A549 (cell line): ENCODE results near the gene PNMA1. TPM values are rescaled to one million over a fixed set of nuclear protein-coding genes. Genes with fewer than 3 reads are reported as not detected.

Experiments used
- ATAC-seq, 2 experiments: fragments of 200-7000 bp in 1 of 2; fragments of >200 bp in 1 of 2; cut with Nextera tagmentation in 1 of 2; cut with Tn5 transposase in 1 of 2; 3 replicates each; pipeline versions ENCODE4 v1.8.0 to v1.9.1; 2018 to 2020; ENCODE audit warnings: mild to moderate bottlenecking in 1 of 2, moderate library complexity in 1 of 2
- CTCF ChIA-PET: fragments of 300-600 bp; sonication (Branson Sonifier 250); formaldehyde crosslinking; extraction: SDS; loops from one replicate; lab custom pipeline; 2021; ENCODE audit warnings: antibody characterized with exemption, inconsistent platforms; lab: Yijun Ruan, JAX
- POLR2A ChIA-PET: fragments of 350-600 bp; formaldehyde crosslinking; extraction: SDS; loops from one replicate; lab custom pipeline; 2021; ENCODE audit warnings: antibody characterized with exemption, inconsistent platforms; lab: Yijun Ruan, JAX
- DNase-seq, 2 experiments: peaks; one replicate each; pipeline versions ENCODE4 v3.0.0 to v3.0.0-alpha.2; 2011 to 2016; ENCODE audit warnings: low read depth in 1 of 2, low spot score in 1 of 2
- FAIRE-seq: peaks from 2 replicates; lab custom pipeline; 2011; peaks lifted over from hg19 to GRCh38; lab: Jason Lieb, UNC
- H3K27ac ChIP-seq, 2 experiments: fragments of >200 bp; sonication (Bioruptor Twin); formaldehyde crosslinking; 3 replicates each; pipeline ENCODE4 v1.5.1; 2016 to 2017
- H3K4me1 ChIP-seq: fragments of >200 bp; sonication (Bioruptor Twin); formaldehyde crosslinking; 3 replicates; pipeline ENCODE4 v1.6.1; 2016
- H3K4me2 ChIP-seq: fragments of >200 bp; sonication (Bioruptor Twin); formaldehyde crosslinking; 3 replicates; pipeline ENCODE4 v1.6.1; 2016
- H3K4me3 ChIP-seq: fragments of >200 bp; sonication (Bioruptor Twin); formaldehyde crosslinking; 3 replicates; pipeline ENCODE4 v1.5.1; 2016
- H3K9me3 ChIP-seq: fragments of >200 bp; sonication (Bioruptor Twin); formaldehyde crosslinking; 3 replicates; pipeline ENCODE4 v1.6.1; 2016
- ATOH8 ChIP-seq: fragments of 250-450 bp; sonication (Bioruptor Pico); IDR thresholded peaks from 2 replicates; pipeline ENCODE4 v1.5.0; 2020; ENCODE audit warnings: low read depth, mild to moderate bottlenecking, moderate library complexity
- BCL3 ChIP-seq: fragments of >200 bp; sonication (Bioruptor Twin); formaldehyde crosslinking; IDR thresholded peaks from 3 replicates; pipeline ENCODE4 v1.6.1; 2016
- BHLHE40 ChIP-seq: IDR thresholded peaks from 2 replicates; pipeline ENCODE4 v1.6.1; 2012; ENCODE audit warnings: low read depth, low read length, inconsistent platforms
- CHD4 ChIP-seq: fragments of 200-600 bp; sonication (generic); IDR thresholded peaks from 2 replicates; pipeline ENCODE4 v1.6.1; 2016; ENCODE audit warnings: antibody characterized with exemption, mild to moderate bottlenecking, borderline replicate concordance
- CTCF ChIP-seq: fragments of >200 bp; sonication (Bioruptor Twin); formaldehyde crosslinking; IDR thresholded peaks from 3 replicates; pipeline ENCODE4 v1.5.1; 2016
- EHF ChIP-seq: fragments of 250-450 bp; sonication (Bioruptor Pico); IDR thresholded peaks from 2 replicates; pipeline ENCODE4 v1.5.0; 2020; ENCODE audit warnings: mild to moderate bottlenecking
- EHMT2 ChIP-seq: fragments of 200-600 bp; sonication (generic); IDR thresholded peaks from 2 replicates; pipeline ENCODE4 v1.6.1; 2016; ENCODE audit warnings: antibody characterized with exemption, low read depth, mild to moderate bottlenecking, moderate library complexity
- EP300 ChIP-seq, 2 experiments: fragments of >200 bp; sonication (Bioruptor Twin); formaldehyde crosslinking; IDR thresholded peaks; 2 replicates in 1 of 2; 3 replicates in 1 of 2; pipeline ENCODE4 v1.6.1; 2016 to 2017
- ESRRA ChIP-seq: fragments of 150-350 bp; IDR thresholded peaks from 2 replicates; pipeline ENCODE4 v1.6.1; 2014; ENCODE audit warnings: mild to moderate bottlenecking, low read length, borderline replicate concordance
- FOSB ChIP-seq: fragments of 250-450 bp; sonication (Bioruptor Pico); IDR thresholded peaks from 2 replicates; pipeline ENCODE4 v1.5.0; 2020; ENCODE audit warnings: mild to moderate bottlenecking, moderate library complexity
- GATA3 ChIP-seq: IDR thresholded peaks from 2 replicates; pipeline ENCODE4 v1.6.1; 2012; ENCODE audit warnings: borderline replicate concordance
- HMGXB4 ChIP-seq: fragments of 250-450 bp; sonication (Bioruptor Pico); IDR thresholded peaks from 2 replicates; pipeline ENCODE4 v1.5.0; 2021; ENCODE audit warnings: mild to moderate bottlenecking, moderate library complexity, borderline replicate concordance
- HOXA7 ChIP-seq: fragments of 250-450 bp; sonication (Bioruptor Pico); IDR thresholded peaks from 2 replicates; pipeline ENCODE4 v1.5.0; 2020; ENCODE audit warnings: mild to moderate bottlenecking, moderate library complexity
- HOXB13 ChIP-seq: fragments of 250-450 bp; sonication (Bioruptor Pico); IDR thresholded peaks from 2 replicates; pipeline ENCODE4 v1.5.0; 2020; ENCODE audit warnings: low read depth, mild to moderate bottlenecking, moderate library complexity
- KDM5A ChIP-seq: fragments of 200-600 bp; sonication (generic); IDR thresholded peaks from 2 replicates; pipeline ENCODE4 v1.6.1; 2016; ENCODE audit warnings: antibody characterized with exemption, mild to moderate bottlenecking
- MAFK ChIP-seq: fragments of 450-650 bp; IDR thresholded peaks from 2 replicates; pipeline ENCODE4 v1.6.1; 2014; ENCODE audit not compliant: partially characterized antibody
- MAZ ChIP-seq: fragments of 150-350 bp; IDR thresholded peaks from 2 replicates; pipeline ENCODE4 v1.6.1; 2014; ENCODE audit warnings: antibody characterized with exemption, low read depth, low read length, borderline replicate concordance
- NPAS2 ChIP-seq: fragments of 250-450 bp; sonication (Bioruptor Pico); IDR thresholded peaks from 2 replicates; pipeline ENCODE4 v1.8.0; 2022; ENCODE audit warnings: mild to moderate bottlenecking, moderate library complexity, borderline replicate concordance
- PHF8 ChIP-seq: fragments of 200-600 bp; sonication (generic); IDR thresholded peaks from 2 replicates; pipeline ENCODE4 v1.6.1; 2016; ENCODE audit warnings: low read depth, mild to moderate bottlenecking, antibody characterized with exemption, moderate library complexity, borderline replicate concordance
- POLR2A ChIP-seq: IDR thresholded peaks from 2 replicates; pipeline ENCODE4 v1.6.1; 2012; ENCODE audit warnings: mild to moderate bottlenecking, low read length
- POLR2AphosphoS2 ChIP-seq: conservative IDR thresholded peaks from 2 replicates; pipeline ENCODE4 v1.6.1; 2012; ENCODE audit warnings: low read length, improper control_type of control experiment, inconsistent platforms
- RAD21 ChIP-seq, 2 experiments: fragments of >200 bp in 1 of 2; sonication (Bioruptor Twin) in 1 of 2; formaldehyde crosslinking in 1 of 2; IDR thresholded peaks in 1 of 2; conservative IDR thresholded peaks in 1 of 2; 2 replicates in 1 of 2; 3 replicates in 1 of 2; pipeline ENCODE4 v1.6.1; 2012 to 2018; ENCODE audit warnings: inconsistent platforms in 1 of 2
- REST ChIP-seq: fragments of 200-600 bp; sonication (generic); IDR thresholded peaks from 2 replicates; pipeline ENCODE4 v1.6.1; 2016; ENCODE audit warnings: antibody characterized with exemption, mild to moderate bottlenecking, moderate library complexity
- RFX5 ChIP-seq: fragments of 450-650 bp; IDR thresholded peaks from 2 replicates; pipeline ENCODE4 v1.7.1; 2014; ENCODE audit warnings: antibody characterized with exemption, mild to moderate bottlenecking, moderate library complexity
- SMC3 ChIP-seq: fragments of >200 bp; sonication (Bioruptor Twin); formaldehyde crosslinking; IDR thresholded peaks from 3 replicates; pipeline ENCODE4 v1.6.1; 2018; ENCODE audit warnings: inconsistent platforms
- TFCP2L1 ChIP-seq: fragments of 250-450 bp; sonication (Bioruptor Pico); IDR thresholded peaks from 2 replicates; pipeline ENCODE4 v1.5.0; 2021; ENCODE audit warnings: mild to moderate bottlenecking
- WGBS: methylation state at CpG from one replicate; pipeline ENCODE4 v1.1.6; 2017; ENCODE audit errors: missing lambda C conversion rate; 5-methylcytosine and 5-hydroxymethylcytosine counted together
- polyA plus RNA-seq, 4 experiments: library from polyadenylated mRNA; depleted of rRNA in 3 of 4; stranded (reverse); fragments of >200 nt; fragmentation: RNase III in 1 of 4; extraction: RNeasy Plus Mini Kit Qiagen cat#74134 plus additional on column Dnase treatment in 1 of 4; gene quantifications; 2 replicates in 3 of 4; 3 replicates in 1 of 4; pipeline ENCODE4 v1.2.3, GENCODE V29; 2011 to 2017

PNMA1 gene
- polyA plus RNA-seq, 2 of the 4 experiments (the other 2 are of a cell fraction), result 21.2 to 47.3 TPM

GRCh38 chr14:73720636-73721035 lies 6.5 kb upstream of the PNMA1 start:
- ATAC-seq (no peak), DNase-seq (no peak), FAIRE-seq (no peak)
- H3K9me3 ChIP-seq, result no peaks in the 10 kb centered on the region
- H3K27ac ChIP-seq, result no peak overlapping the region
- H3K4me3 ChIP-seq, result no peak overlapping the region
- CTCF ChIA-PET, result interaction anchor here (1.1 to 16.0 kb wide), 6 partner anchors 8 to 130 kb away, joined by 3 to 191 read pairs (median 4); no protein-coding TSS in a partner anchor
- POLR2A ChIA-PET, result no interaction called here
- peaks cover 29% of the 10 kb centered on the region for H3K4me1 ChIP-seq
- TF ChIP-seq MAZ (no peak), MAFK (no peak), REST (no peak), RFX5 (no peak), EHMT2 (no peak), HOXA7 (no peak), BCL3 (no peak), SMC3 (no peak), EHF (CRISPR knock-in tag) (no peak), BHLHE40 (no peak), POLR2A (no peak), HMGXB4 (CRISPR knock-in tag) (no peak), ATOH8 (CRISPR knock-in tag) (no peak), ESRRA (no peak), KDM5A (no peak), EP300 (IDR thresholded peaks at IDR 0.05) (no peak), GATA3 (no peak), NPAS2 (CRISPR knock-in tag) (no peak), TFCP2L1 (CRISPR knock-in tag) (no peak), CHD4 (no peak)
- H3K4me2 ChIP-seq, result no peak overlapping the region

GRCh38 chr14:73719791-73720190 lies 5.6 kb upstream of the PNMA1 start:
- no peak for DNase-seq
- ATAC-seq, result no peak
- WGBS, result 92% methylated on average over 7 of the region's 8 CpGs
- H3K4me2 ChIP-seq, result no peak overlapping the region
- no peaks in the 10 kb centered on the region for H3K9me3 ChIP-seq
- H3K4me1 ChIP-seq, result peaks cover 23% of the 10 kb centered on the region
- FAIRE-seq, result no peak
- POLR2A ChIA-PET, result no interaction called here
- CTCF ChIA-PET, result interaction anchor here (1.1 to 16.0 kb wide), 5 partner anchors 9 to 119 kb away, joined by 3 to 191 read pairs (median 4); no protein-coding TSS in a partner anchor
- no peak overlapping the region for H3K27ac ChIP-seq
- no peak for TF ChIP-seq NPAS2 (CRISPR knock-in tag)
- no peak for TF ChIP-seq HOXB13
- no peak for TF ChIP-seq CTCF
- TF ChIP-seq FOSB (CRISPR knock-in tag), result no peak
- TF ChIP-seq RAD21 (conservative IDR thresholded peaks at IDR 0.05 in 1 of 2, IDR thresholded peaks at IDR 0.05 in 1 of 2), result no peak
- no peak for TF ChIP-seq EHF (CRISPR knock-in tag)
- no peak for TF ChIP-seq PHF8
- TF ChIP-seq POLR2AphosphoS2, result no peak
- H3K4me3 ChIP-seq, result no peak overlapping the region
